ENCODE measurements around the gene TUBB2A.
"Not testable (repeated sequence)": the region's sequence is repeated elsewhere in the genome, so short reads cannot be mapped to it uniquely, and the experiment has no call there.

The TUBB2A gene

GRCh38 chr6:3179945-3180344 is 22.6 kb upstream of the TUBB2A start:
- DNase-seq = not testable (repeated sequence)

- DNase-seq = not testable (repeated sequence)
These were observed 21.3 kb upstream of the TUBB2A start for GRCh38 chr6:3178666-3179065.

- DNase-seq = no peak
These were observed 19.4 kb upstream of the TUBB2A start for GRCh38 chr6:3176562-3177355.

- no peak for DNase-seq
These were observed 18.5 kb upstream of the TUBB2A start for GRCh38 chr6:3175715-3176402.

- DNase-seq = not testable (repeated sequence)
These were observed 16.3 kb upstream of the TUBB2A start for GRCh38 chr6:3173636-3174089.

GRCh38 chr6:3172789-3173188 is 15.4 kb upstream of the TUBB2A start:
- DNase-seq = not testable (repeated sequence)

- DNase-seq = not testable (repeated sequence)
These were observed 14.2 kb upstream of the TUBB2A start for GRCh38 chr6:3171313-3172175.

GRCh38 chr6:3170676-3171075 is 13.3 kb upstream of the TUBB2A start:
- not testable (repeated sequence) for DNase-seq

GRCh38 chr6:3168046-3168445 is 10.7 kb upstream of the TUBB2A start:
- DNase-seq = not testable (repeated sequence)

GRCh38 chr6:3166535-3167225 is 9.3 kb upstream of the TUBB2A start:
- DNase-seq = not testable (repeated sequence)

GRCh38 chr6:3165631-3166534 is 8.5 kb upstream of the TUBB2A start:
- DNase-seq = no peak

GRCh38 chr6:3164388-3164787 is 7.0 kb upstream of the TUBB2A start:
- DNase-seq = no peak

- no peak for DNase-seq
These were observed 5.9 kb upstream of the TUBB2A start for GRCh38 chr6:3163248-3163594.

GRCh38 chr6:3162565-3163247 is 5.4 kb upstream of the TUBB2A start:
- DNase-seq = peak; percentile 81

- DNase-seq = no peak
These were observed 4.7 kb upstream of the TUBB2A start for GRCh38 chr6:3162067-3162497.

GRCh38 chr6:3159805-3160781 is 2.7 kb upstream of the TUBB2A start:
- peak; percentile 51 for DNase-seq

GRCh38 chr6:3156184-3157130 is 887 bp downstream of the TUBB2A start:
- DNase-seq = not testable (repeated sequence)

GRCh38 chr6:3155416-3155815 is 1.9 kb downstream of the TUBB2A start:
- DNase-seq = not testable (repeated sequence)
